H1 (cell line): ENCODE measurements around the gene TFAP2A. TPM values are rescaled to one million over a fixed set of nuclear protein-coding genes. Genes with fewer than 3 reads are reported as not detected.

Experiments used
- GABPA ChIP-seq: IDR thresholded peaks from 2 replicates; pipeline ENCODE4 v1.6.1; 2011; ENCODE audit warnings: mild to moderate bottlenecking, low read length, moderate library complexity, borderline replicate concordance; ENCODE audit not compliant: insufficient read depth
- KDM4A ChIP-seq: IDR thresholded peaks from one replicate; pipeline ENCODE4 v1.7.1; 2012; ENCODE audit warnings: low read depth, mild to moderate bottlenecking, moderate library complexity, low read length, inconsistent platforms; ENCODE audit not compliant: severe bottlenecking
- RAD21 ChIP-seq, 2 experiments: IDR thresholded peaks in 1 of 2; conservative IDR thresholded peaks in 1 of 2; 2 replicates each; pipeline ENCODE4 v1.6.1; 2011; ENCODE audit warnings: low read depth in 2 of 2, low read length in 2 of 2, improper control_type of control experiment in 1 of 2, inconsistent platforms in 1 of 2, mild to moderate bottlenecking in 1 of 2, moderate library complexity in 1 of 2
- SIX5 ChIP-seq: IDR thresholded peaks from 2 replicates; pipeline ENCODE4 v1.6.1; 2011; ENCODE audit warnings: mild to moderate bottlenecking, low read depth, low read length
- TCF12 ChIP-seq: IDR thresholded peaks from 2 replicates; pipeline ENCODE4 v1.6.1; 2011; ENCODE audit warnings: low read depth, mild to moderate bottlenecking, low read length
- polyA plus RNA-seq, 7 experiments: library from polyadenylated mRNA; depleted of rRNA in 3 of 7; stranded (reverse) in 5 of 7; unstranded in 2 of 7; fragments of >200 nt in 5 of 7; fragments of 200-250 nt in 2 of 7; gene quantifications; 1 replicate in 5 of 7; 2 replicates in 1 of 7; 4 replicates in 1 of 7; pipeline versions ENCODE4 v1.2.1 to v1.2.3, GENCODE V29; 2011 to 2013; ENCODE audit warnings: missing spikeins in 2 of 7, mixed read lengths in 2 of 7
- total RNA-seq: library from RNA; stranded (reverse); fragmentation: NEBNext Ultra II Directional; extraction: Animal tissue kit (Norgen Biotek cat#: 25700); gene quantifications from 2 replicates; pipeline ENCODE4 v1.2.1, GENCODE V29; 2021
- TF ChIP-seq, protein P1 (sequence below): fragments of 300-600 bp; sonication (generic); IDR thresholded peaks from 2 replicates; pipeline ENCODE4 v1.7.1; 2012; ENCODE audit warnings: low read length, moderate library complexity, mild to moderate bottlenecking, inconsistent platforms; ENCODE audit not compliant: insufficient replicate concordance

Gene TFAP2A
- total and polyA plus RNA-seq, 2 of the 8 experiments (the other 6 are each of a cell fraction or from before 2014, with no cell fraction given), result 0.23 TPM; not detected in 1

GRCh38 chr6:10416863-10417641, 2.2 kb upstream of the TFAP2A start (continued):
- 0 out of 4 replicates have a peak, but pooled peaks of 1 of the 2 experiments have one; percentile 5 for TF ChIP-seq RAD21 (IDR thresholded peaks at IDR 0.05 in 1 of 2, conservative IDR thresholded peaks at IDR 0.05 in 1 of 2; ENCODE audit: low read depth in 2 of 2, low read length in 2 of 2)
- TF ChIP-seq, protein P1, sequence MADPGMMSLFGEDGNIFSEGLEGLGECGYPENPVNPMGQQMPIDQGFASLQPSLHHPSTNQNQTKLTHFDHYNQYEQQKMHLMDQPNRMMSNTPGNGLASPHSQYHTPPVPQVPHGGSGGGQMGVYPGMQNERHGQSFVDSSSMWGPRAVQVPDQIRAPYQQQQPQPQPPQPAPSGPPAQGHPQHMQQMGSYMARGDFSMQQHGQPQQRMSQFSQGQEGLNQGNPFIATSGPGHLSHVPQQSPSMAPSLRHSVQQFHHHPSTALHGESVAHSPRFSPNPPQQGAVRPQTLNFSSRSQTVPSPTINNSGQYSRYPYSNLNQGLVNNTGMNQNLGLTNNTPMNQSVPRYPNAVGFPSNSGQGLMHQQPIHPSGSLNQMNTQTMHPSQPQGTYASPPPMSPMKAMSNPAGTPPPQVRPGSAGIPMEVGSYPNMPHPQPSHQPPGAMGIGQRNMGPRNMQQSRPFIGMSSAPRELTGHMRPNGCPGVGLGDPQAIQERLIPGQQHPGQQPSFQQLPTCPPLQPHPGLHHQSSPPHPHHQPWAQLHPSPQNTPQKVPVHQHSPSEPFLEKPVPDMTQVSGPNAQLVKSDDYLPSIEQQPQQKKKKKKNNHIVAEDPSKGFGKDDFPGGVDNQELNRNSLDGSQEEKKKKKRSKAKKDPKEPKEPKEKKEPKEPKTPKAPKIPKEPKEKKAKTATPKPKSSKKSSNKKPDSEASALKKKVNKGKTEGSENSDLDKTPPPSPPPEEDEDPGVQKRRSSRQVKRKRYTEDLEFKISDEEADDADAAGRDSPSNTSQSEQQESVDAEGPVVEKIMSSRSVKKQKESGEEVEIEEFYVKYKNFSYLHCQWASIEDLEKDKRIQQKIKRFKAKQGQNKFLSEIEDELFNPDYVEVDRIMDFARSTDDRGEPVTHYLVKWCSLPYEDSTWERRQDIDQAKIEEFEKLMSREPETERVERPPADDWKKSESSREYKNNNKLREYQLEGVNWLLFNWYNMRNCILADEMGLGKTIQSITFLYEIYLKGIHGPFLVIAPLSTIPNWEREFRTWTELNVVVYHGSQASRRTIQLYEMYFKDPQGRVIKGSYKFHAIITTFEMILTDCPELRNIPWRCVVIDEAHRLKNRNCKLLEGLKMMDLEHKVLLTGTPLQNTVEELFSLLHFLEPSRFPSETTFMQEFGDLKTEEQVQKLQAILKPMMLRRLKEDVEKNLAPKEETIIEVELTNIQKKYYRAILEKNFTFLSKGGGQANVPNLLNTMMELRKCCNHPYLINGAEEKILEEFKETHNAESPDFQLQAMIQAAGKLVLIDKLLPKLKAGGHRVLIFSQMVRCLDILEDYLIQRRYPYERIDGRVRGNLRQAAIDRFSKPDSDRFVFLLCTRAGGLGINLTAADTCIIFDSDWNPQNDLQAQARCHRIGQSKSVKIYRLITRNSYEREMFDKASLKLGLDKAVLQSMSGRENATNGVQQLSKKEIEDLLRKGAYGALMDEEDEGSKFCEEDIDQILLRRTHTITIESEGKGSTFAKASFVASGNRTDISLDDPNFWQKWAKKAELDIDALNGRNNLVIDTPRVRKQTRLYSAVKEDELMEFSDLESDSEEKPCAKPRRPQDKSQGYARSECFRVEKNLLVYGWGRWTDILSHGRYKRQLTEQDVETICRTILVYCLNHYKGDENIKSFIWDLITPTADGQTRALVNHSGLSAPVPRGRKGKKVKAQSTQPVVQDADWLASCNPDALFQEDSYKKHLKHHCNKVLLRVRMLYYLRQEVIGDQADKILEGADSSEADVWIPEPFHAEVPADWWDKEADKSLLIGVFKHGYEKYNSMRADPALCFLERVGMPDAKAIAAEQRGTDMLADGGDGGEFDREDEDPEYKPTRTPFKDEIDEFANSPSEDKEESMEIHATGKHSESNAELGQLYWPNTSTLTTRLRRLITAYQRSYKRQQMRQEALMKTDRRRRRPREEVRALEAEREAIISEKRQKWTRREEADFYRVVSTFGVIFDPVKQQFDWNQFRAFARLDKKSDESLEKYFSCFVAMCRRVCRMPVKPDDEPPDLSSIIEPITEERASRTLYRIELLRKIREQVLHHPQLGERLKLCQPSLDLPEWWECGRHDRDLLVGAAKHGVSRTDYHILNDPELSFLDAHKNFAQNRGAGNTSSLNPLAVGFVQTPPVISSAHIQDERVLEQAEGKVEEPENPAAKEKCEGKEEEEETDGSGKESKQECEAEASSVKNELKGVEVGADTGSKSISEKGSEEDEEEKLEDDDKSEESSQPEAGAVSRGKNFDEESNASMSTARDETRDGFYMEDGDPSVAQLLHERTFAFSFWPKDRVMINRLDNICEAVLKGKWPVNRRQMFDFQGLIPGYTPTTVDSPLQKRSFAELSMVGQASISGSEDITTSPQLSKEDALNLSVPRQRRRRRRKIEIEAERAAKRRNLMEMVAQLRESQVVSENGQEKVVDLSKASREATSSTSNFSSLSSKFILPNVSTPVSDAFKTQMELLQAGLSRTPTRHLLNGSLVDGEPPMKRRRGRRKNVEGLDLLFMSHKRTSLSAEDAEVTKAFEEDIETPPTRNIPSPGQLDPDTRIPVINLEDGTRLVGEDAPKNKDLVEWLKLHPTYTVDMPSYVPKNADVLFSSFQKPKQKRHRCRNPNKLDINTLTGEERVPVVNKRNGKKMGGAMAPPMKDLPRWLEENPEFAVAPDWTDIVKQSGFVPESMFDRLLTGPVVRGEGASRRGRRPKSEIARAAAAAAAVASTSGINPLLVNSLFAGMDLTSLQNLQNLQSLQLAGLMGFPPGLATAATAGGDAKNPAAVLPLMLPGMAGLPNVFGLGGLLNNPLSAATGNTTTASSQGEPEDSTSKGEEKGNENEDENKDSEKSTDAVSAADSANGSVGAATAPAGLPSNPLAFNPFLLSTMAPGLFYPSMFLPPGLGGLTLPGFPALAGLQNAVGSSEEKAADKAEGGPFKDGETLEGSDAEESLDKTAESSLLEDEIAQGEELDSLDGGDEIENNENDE, result no peak
- TF ChIP-seq GABPA, result no peak; the same call in 1 of the 2 replicates
- TF ChIP-seq TCF12, result peak; percentile 56; the same call in 1 of the 2 replicates
- no peak for TF ChIP-seq SIX5
- TF ChIP-seq KDM4A, result no peak
- TF ChIP-seq, all 59 proteins: peak for 16
